Lung (tissue), 12 donors: ENCODE data around the gene PRKCH. TPM values are rescaled to one million over a fixed set of nuclear protein-coding genes. Genes with fewer than 3 reads are reported as not detected.

ENCODE experiments used
- ATAC-seq: fragments of 200-7000 bp; cut with Tn5 transposase; one replicate; pipeline ENCODE4 v1.9.1; 2020; ENCODE audit warnings: moderate number of reproducible peaks; ENCODE audit not compliant: insufficient read depth, low FRiP score
- DNase-seq, 3 donors: peaks; one replicate each; pipeline ENCODE4 v3.0.0-alpha.2; 2013 to 2017
- H3K27ac ChIP-seq, 2 donors: one replicate each; pipeline ENCODE4 v1.5.1; 2013; ENCODE audit warnings: mild to moderate bottlenecking in 2 of 2, moderate library complexity in 2 of 2, control low read depth in 1 of 2, inconsistent platforms in 1 of 2, low read depth in 1 of 2, low read length in 1 of 2
- H3K27me3 ChIP-seq, 3 donors: one replicate each; pipeline ENCODE4 v1.5.1; 2013; ENCODE audit warnings: low read length in 2 of 3; ENCODE audit not compliant: control insufficient read depth in 3 of 3, insufficient read depth in 3 of 3
- H3K36me3 ChIP-seq, 4 donors: one replicate each; pipeline ENCODE4 v1.5.1; 2013; ENCODE audit warnings: low read length in 4 of 4, mild to moderate bottlenecking in 1 of 4, moderate library complexity in 1 of 4; ENCODE audit not compliant: control insufficient read depth in 4 of 4, insufficient read depth in 4 of 4
- H3K4me1 ChIP-seq, 5 donors: one replicate each; pipeline ENCODE4 v1.5.1; 2013; ENCODE audit warnings: low read length in 5 of 5, mild to moderate bottlenecking in 2 of 5, moderate library complexity in 1 of 5; ENCODE audit not compliant: control insufficient read depth in 5 of 5, insufficient read depth in 5 of 5
- H3K4me3 ChIP-seq: one replicate; pipeline ENCODE4 v1.5.1; 2013; ENCODE audit warnings: mild to moderate bottlenecking, control low read depth, moderate library complexity
- H3K9ac ChIP-seq, 2 donors: one replicate each; pipeline ENCODE4 v1.5.1; 2013; ENCODE audit warnings: low read length in 2 of 2, control low read depth in 1 of 2; ENCODE audit not compliant: insufficient read depth in 1 of 2
- H3K9me3 ChIP-seq, 4 donors: one replicate each; pipeline ENCODE4 v1.5.1; 2013; ENCODE audit warnings: low read length in 3 of 4, mild to moderate bottlenecking in 1 of 4, moderate library complexity in 1 of 4; ENCODE audit not compliant: control insufficient read depth in 4 of 4, insufficient read depth in 3 of 4
- CTCF ChIP-seq: IDR thresholded peaks from 2 replicates; pipeline ENCODE4 v1.5.1; 2012; ENCODE audit warnings: mild to moderate bottlenecking; ENCODE audit errors: control extremely low read depth, extremely low read depth
- WGBS, 2 donors: extraction: QIAGEN DNeasy Blood & Tissue Kit; methylation state at CpG; one replicate each; pipeline ENCODE4 v1.1.7; 2013; 5-methylcytosine and 5-hydroxymethylcytosine counted together
- polyA plus RNA-seq, 2 donors: library from polyadenylated mRNA; stranded (reverse); fragments of 200-250 nt; gene quantifications; one replicate each; pipeline ENCODE4 v1.2.1, GENCODE V29; 2013
- total RNA-seq, 2 donors: library from RNA; depleted of rRNA in 1 of 2; stranded (reverse); fragments of >200 nt in 1 of 2; gene quantifications; one replicate each; pipeline ENCODE4 v1.2.1, GENCODE V29; 2014 to 2021
- donor health status: control.
- donor health status: control.
- donor health status: Bipolar disorder and iron deficiency.
- donor health status: healthy.
- donor health status: DM: yes; HTN: yes; CAD: no.

PRKCH gene
- total and polyA plus RNA-seq, 4 donors: 12.9 to 126 (median 51.4) TPM

- Histone ChIP-seq H3K27me3 (no peaks in the 10 kb centered on the region), H3K9me3 (no peaks in the 10 kb centered on the region), H3K4me3 (no peak overlapping the region), H3K27ac (peak overlapping the region in 1 of 2 donors; percentile 53), H3K9ac (no peak overlapping the region), H3K36me3 (no peaks in the 10 kb centered on the region), H3K4me1 (peaks cover 17 to 24% (median 18%) of the 10 kb centered on the region in 5 donors)
- ATAC-seq (no peak), DNase-seq (no peak)
- 83 to 91% methylated on average over 4 of the region's 4 CpGs for WGBS, 2 donors
- no peak for TF ChIP-seq CTCF
These were observed 114.4 kb downstream of the PRKCH start for GRCh38 chr14:61435563-61436337.

DNA sequence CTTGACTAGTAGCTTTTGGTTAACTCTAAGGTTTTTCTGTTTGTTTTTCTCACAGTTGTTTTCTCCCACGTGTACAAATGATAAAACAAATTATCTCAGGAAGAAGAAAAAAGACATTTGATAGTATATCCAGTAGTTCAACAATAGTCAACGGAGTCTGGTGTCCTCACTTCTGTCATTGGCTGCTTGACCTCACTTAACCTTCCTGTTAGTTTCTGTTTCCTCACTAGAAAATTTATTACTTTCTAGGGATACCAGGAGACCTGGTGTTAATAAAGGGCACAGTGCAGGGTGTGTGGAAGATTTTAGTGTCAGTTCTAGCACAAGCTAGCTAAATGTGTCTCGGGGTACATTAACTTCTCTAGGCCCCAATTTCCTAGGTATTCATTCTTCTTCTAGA is 116.0 kb downstream of the PRKCH start:
- Histone ChIP-seq H3K27ac (no peak overlapping the region), H3K4me1 (peaks cover 17 to 24% (median 18%) of the 10 kb centered on the region in 5 donors), H3K4me3 (no peak overlapping the region), H3K36me3 (no peaks in the 10 kb centered on the region), H3K9ac (no peak overlapping the region), H3K27me3 (no peaks in the 10 kb centered on the region), H3K9me3 (no peaks in the 10 kb centered on the region)
- no peak for TF ChIP-seq CTCF
- DNase-seq (no peak), ATAC-seq (no peak)
- WGBS, 2 donors: 34 to 38% methylated on average over 3 of the region's 3 CpGs

DNA sequence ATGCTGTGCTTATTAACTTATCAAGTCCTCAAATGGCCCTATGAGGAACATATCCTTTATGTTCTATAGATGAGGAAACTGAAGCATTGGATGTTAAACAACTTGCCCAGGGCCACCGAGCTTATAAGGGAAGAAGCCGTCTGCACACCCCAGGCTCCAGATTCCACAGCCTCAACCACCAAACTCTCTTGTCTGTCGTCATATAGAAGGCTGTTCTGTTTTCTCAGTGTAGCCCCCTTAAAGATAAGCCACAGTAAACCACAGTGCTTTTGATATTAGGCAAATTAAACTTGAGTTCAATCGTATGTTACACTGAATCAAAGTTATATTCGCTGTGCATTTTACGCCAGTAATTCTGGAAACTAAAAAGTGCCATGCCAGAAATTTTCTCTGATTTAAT is 116.7 kb downstream of the PRKCH start:
- WGBS, 2 donors: 64 to 72% methylated on average over 6 of the region's 6 CpGs
- no peaks in the 10 kb centered on the region for H3K9me3 ChIP-seq
- no peak for TF ChIP-seq CTCF
- no peak for ATAC-seq
- DNase-seq: no peak
- no peak overlapping the region for H3K4me3 ChIP-seq
- no peaks in the 10 kb centered on the region for H3K36me3 ChIP-seq
- no peak overlapping the region for H3K27ac ChIP-seq
- H3K27me3 ChIP-seq: no peaks in the 10 kb centered on the region
- peak overlapping the region in 1 of 2 donors; percentile 30 for H3K9ac ChIP-seq
- H3K4me1 ChIP-seq: peaks cover 17 to 24% (median 18%) of the 10 kb centered on the region in 5 donors
